HCT116 (cell line): Measurements from ENCODE around the gene CRYAB.

Experiments used
- CTCF ChIP-seq, 3 experiments: fragments of 200-600 bp in 1 of 3; sonication (generic) in 1 of 3; IDR thresholded peaks in 2 of 3; conservative IDR thresholded peaks in 1 of 3; 2 replicates each; pipeline ENCODE4 v1.5.1; 2012 to 2017; ENCODE audit warnings: low read depth in 2 of 3, low read length in 2 of 3, antibody characterized with exemption in 1 of 3, borderline replicate concordance in 1 of 3, control low read depth in 1 of 3, mild to moderate bottlenecking in 1 of 3, mixed read lengths in 1 of 3, mixed run types in 1 of 3, moderate library complexity in 1 of 3; ENCODE audit not compliant: insufficient read depth in 1 of 3
- EZH2 ChIP-seq: fragments of 200-600 bp; sonication (generic); IDR thresholded peaks from 2 replicates; pipeline ENCODE4 v1.6.1; 2017; ENCODE audit warnings: antibody characterized with exemption, mixed run types
- POLR2A ChIP-seq: IDR thresholded peaks from 2 replicates; pipeline ENCODE4 v1.7.0; 2011; ENCODE audit warnings: borderline replicate concordance; ENCODE audit not compliant: insufficient read depth, insufficient read length; ENCODE audit errors: extremely low read depth
- SRF ChIP-seq: IDR thresholded peaks from 2 replicates; pipeline ENCODE4 v1.6.1; 2012; ENCODE audit warnings: low read depth
- YY1 ChIP-seq: IDR thresholded peaks from 2 replicates; pipeline ENCODE4 v1.6.1; 2011; ENCODE audit warnings: low read length, low read depth, moderate library complexity, mild to moderate bottlenecking; ENCODE audit not compliant: insufficient replicate concordance; ENCODE audit errors: extremely low read depth
- TF ChIP-seq, protein P1 (sequence below): IDR thresholded peaks from 2 replicates; pipeline ENCODE4 v1.6.1; 2012; ENCODE audit warnings: low read depth

DNA sequence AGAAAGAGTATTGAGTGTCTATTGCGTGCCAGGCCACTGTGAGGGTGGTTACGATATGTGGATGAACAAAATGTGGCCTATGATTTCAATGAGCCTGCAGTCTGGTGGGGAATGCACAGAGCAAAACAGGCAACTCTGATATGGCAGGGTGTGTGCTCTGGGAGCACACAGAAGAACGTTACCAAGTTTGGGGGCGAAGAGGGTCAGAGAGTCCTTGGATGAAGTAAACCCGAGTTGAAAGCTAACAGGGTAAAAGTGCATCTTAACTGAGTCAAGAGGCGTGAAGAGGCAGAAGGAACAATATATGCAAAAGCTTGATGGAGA is 32.0 kb downstream of the CRYAB start:
- TF ChIP-seq SRF (no peak), CTCF (IDR thresholded peaks at IDR 0.05 in 2 of 3, conservative IDR thresholded peaks at IDR 0.05 in 1 of 3; ENCODE audit: borderline replicate concordance in 1 of 3, insufficient read depth in 1 of 3, low read depth in 2 of 3, low read length in 2 of 3) (no peak), EZH2 (no peak), YY1 (no peak), POLR2A (no peak)
- TF ChIP-seq, protein P1, sequence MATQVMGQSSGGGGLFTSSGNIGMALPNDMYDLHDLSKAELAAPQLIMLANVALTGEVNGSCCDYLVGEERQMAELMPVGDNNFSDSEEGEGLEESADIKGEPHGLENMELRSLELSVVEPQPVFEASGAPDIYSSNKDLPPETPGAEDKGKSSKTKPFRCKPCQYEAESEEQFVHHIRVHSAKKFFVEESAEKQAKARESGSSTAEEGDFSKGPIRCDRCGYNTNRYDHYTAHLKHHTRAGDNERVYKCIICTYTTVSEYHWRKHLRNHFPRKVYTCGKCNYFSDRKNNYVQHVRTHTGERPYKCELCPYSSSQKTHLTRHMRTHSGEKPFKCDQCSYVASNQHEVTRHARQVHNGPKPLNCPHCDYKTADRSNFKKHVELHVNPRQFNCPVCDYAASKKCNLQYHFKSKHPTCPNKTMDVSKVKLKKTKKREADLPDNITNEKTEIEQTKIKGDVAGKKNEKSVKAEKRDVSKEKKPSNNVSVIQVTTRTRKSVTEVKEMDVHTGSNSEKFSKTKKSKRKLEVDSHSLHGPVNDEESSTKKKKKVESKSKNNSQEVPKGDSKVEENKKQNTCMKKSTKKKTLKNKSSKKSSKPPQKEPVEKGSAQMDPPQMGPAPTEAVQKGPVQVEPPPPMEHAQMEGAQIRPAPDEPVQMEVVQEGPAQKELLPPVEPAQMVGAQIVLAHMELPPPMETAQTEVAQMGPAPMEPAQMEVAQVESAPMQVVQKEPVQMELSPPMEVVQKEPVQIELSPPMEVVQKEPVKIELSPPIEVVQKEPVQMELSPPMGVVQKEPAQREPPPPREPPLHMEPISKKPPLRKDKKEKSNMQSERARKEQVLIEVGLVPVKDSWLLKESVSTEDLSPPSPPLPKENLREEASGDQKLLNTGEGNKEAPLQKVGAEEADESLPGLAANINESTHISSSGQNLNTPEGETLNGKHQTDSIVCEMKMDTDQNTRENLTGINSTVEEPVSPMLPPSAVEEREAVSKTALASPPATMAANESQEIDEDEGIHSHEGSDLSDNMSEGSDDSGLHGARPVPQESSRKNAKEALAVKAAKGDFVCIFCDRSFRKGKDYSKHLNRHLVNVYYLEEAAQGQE: no peak
